ENCODE results near the gene SSBP3.

Gene SSBP3

DNA sequence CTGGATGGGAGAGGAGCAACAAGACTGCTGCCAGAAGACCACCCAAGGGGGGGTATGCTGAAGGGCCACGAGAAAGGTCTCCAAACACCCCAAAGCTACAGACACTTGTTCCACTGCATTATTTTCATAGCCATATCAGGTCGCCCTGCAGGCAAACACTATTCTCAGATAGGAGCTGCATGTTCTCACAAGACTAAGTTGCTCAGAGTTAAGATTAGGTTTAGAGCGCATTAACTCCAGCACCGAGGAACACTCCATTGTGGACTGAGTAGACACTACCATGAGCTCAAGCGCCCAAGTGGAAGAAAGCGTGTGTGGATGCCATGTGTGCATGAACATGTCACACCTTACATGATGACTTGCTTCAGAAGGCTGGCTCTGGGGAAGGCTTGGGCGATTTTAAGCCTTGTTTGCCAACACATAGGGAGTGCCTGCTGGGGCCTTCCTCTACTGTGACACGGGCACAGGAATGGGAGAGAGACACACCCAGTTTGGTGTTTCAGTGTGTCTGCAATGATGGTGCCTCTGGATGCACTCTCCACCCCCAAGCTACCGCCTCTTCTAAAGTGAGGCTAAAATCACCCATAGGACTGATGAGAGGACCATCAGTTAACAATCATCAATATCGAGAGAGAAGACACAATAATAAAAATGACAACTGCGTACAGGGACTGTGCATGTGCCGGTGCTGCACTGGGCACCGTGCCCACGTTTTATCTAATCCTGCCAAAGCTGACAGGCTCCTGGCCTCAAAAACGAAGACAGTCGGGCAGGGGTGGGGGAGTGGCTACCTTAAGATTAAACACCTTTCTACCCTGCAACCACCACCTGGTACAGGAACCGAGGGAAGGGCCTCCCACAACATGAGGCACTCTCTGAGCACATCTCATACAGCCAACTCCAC, 34.9 kb downstream of the SSBP3 start:
- DNase-seq = no peak

GRCh38 chr1:54370287-54370989, 35.8 kb downstream of the SSBP3 start:
- DNase-seq = peak; percentile 20

DNA sequence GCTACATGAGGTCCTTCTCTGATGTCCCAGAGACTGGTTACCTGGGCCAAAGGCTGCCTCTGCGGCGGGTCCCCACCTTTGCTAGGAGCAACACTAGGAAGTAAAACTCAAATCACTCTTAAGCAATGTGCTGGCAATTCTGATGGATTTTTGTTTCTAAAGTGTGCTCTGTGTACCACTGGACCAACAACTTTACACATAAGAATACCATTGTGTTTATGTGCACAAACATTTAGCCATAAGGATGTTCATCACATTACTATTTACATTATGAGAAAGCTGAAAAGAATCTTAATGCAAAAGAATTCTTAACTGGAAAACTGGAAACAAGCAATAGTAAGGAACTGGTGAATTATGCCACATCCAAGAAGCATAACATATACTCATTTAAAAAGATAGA, 38.6 kb downstream of the SSBP3 start:
- DNase-seq = no peak

GRCh38 chr1:54365847-54366246, 40.3 kb downstream of the SSBP3 start:
- no peak for DNase-seq

- DNase-seq = no peak
These were observed 40.8 kb downstream of the SSBP3 start for GRCh38 chr1:54365398-54365797.

DNA sequence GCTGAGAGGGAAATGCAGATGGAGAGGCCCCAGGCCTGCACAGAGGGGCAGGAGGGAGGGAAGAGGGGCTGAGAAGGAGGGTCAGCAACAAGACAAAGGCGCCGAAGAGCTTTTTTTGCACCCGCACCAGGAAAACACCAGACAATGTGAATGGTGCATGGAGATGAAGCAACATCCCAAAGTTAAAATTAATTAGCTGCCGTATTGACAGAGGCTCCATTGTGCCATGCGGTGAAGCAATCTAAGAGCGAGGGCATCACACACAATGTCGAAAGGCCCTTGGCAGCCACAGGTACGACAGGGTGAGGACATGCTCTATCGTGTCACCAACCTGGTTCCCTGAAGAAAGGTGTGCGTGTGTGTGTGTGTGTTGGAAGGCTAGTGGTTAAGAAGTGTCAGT, 41.2 kb downstream of the SSBP3 start:
- no peak for DNase-seq

GRCh38 chr1:54364582-54364981, 41.6 kb downstream of the SSBP3 start:
- DNase-seq = no peak

GRCh38 chr1:54363925-54364324, 42.3 kb downstream of the SSBP3 start:
- no peak for DNase-seq

- DNase-seq = no peak
These were observed 43.3 kb downstream of the SSBP3 start for GRCh38 chr1:54362881-54363340.

DNA sequence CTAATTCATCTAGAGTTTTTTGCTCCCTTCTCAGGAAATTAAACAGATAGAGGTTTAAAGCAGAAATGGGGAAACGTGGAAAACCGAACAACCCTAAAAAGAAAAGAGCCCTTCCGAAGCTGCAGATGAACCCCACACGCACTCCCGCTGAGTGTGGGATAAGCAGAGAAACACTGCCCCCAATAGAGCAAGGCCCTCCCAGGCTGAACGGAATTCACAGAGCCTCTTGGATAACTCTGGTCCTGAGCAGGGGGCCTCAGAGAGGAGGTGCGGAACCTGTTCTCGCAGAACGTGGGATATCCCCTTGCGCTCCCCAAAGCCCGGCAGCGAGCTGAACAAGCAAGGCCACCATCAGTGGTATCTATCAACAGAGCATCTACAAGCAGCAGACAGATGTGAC, 44.9 kb downstream of the SSBP3 start:
- DNase-seq = no peak

- no peak for DNase-seq
These were observed 45.8 kb downstream of the SSBP3 start for GRCh38 chr1:54360165-54361005.

DNA sequence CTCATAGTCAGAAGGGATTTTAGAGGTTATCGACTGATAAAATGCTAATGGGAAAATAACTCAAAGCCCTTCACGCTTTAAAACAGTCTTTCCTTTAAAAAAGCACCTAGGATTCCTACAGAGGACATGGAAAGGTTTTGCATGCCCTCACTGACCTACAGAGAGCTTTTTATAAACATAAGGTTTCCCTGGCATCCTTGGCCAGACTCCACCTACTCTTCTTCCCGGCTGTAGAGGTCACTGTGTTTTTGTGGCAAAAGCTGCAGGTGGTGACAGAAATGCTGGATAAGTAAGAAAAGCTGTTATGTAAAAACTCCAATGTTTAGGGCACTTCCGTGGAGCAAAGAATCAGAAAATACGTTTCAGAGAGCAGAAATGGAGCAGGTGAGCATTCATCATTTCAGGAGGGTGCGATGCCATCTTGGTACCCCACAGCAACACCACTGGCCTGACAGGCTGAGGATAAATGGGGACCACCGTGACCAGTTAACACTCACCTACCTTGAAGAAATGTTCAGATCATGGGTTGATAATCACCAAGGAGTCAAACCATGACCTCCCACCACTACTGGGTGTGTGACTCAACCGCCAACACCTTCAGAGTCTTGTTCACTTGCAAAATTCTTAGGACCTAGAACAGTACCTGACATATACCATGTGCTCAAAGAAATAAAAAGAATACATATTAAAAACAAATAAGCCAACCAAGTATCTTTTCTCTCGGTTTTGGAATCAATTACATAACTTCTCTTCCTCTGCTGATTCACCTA, 46.6 kb downstream of the SSBP3 start:
- no peak for DNase-seq

- peak; percentile 47 for DNase-seq
These were observed 47.6 kb downstream of the SSBP3 start for GRCh38 chr1:54358503-54359168.

DNA sequence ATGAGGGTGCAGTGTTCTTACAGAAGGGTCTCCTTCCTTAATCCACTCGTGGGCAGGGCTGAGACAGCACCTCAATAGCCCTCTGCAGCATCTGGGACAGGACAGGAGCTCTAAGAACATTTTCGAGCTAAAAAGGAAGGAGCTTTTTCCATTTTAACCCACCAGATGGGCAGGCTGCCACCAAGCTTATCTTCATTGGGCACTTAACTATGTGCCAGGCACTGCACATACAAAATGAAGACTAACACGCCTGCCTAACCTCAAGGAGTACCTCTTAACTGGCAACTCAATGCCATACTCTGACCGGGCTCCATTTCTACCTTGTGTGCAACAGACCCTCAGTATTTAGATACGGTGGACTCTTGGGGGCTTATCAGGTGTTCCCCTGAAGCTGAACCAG, 48.2 kb downstream of the SSBP3 start:
- DNase-seq = no peak

DNA sequence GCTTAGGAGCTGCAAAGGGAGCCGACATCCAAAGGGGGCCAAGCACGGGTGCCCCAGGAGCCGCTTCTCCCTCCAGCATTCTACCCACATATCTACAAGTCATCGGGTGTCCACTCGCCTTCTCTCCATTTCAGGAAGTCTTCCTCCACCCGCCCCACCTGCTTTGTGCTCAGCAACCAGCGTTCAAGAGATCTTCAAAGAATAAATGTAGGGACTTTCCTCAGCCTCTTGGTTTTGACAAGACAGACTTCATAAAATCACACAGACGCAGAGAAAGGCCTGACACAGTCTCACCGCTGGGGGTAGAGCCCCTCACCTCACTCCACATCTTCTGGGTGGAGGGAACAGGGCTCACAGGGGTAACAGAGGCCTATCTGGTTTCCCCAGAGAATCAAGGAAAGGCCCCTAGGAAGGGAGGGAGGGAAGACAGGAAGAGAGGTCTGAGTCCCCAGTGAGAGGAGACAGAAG, 49.5 kb downstream of the SSBP3 start:
- DNase-seq = no peak

- DNase-seq = peak; percentile 32
These were observed 50.1 kb downstream of the SSBP3 start for GRCh38 chr1:54355931-54356679.

DNA sequence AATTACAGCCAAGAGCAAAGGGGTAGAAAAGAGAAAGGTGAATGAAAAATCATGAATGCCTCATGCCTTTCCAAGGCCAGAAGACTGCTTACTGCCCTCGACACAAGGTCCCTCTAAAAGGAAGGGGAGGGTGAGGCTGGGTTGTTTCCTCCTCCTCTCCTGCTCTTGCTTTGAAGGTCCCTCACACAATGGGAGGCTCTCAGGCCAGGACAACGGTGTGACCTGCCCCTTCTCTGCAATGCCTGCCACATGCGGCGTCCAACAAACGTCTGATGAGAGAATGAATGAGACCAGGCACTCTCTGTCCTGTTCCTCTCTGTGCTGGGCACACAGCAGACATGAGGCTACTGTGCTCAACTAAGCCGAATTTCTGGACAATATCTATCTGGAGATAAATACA, 51.3 kb downstream of the SSBP3 start:
- DNase-seq = no peak

DNA sequence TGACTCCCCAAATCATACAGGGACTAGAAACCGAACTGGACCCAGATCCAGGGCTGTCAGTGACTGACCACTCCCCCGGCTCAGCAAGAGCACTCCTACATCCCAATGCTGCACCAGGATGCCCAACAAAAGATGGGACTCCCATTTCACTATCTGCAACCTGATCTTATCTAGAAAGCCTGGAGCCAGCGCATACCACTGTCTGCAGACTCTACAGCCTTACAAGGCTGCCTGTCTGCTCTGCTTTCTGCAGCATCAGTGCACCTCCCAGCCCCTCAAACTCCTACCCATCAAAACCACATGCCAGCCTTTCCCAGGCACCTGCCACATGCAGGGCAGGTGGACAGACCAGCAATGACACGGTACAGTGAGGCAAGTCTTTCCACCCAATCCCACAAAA, 52.2 kb downstream of the SSBP3 start:
- DNase-seq = no peak

GRCh38 chr1:54352755-54353154, 53.4 kb downstream of the SSBP3 start:
- no peak for DNase-seq

GRCh38 chr1:54350360-54350759, 55.8 kb downstream of the SSBP3 start:
- no peak for DNase-seq

GRCh38 chr1:54348700-54349021, 57.5 kb downstream of the SSBP3 start:
- DNase-seq = no peak
